GM18498 (cell line): Measurements from ENCODE around the gene OR5AL1.
"Not testable (repeated sequence)": the region's sequence is repeated elsewhere in the genome, so short reads cannot be mapped to it uniquely, and the experiment has no call there.

ENCODE experiments used
- ATAC-seq: cut with Tn5 transposase; IDR thresholded peaks from one replicate; pipeline ENCODE4 v1.9.1; 2021; ENCODE audit warnings: mild to moderate bottlenecking, moderate library complexity; ENCODE audit not compliant: unreplicated experiment

Gene OR5AL1

DNA sequence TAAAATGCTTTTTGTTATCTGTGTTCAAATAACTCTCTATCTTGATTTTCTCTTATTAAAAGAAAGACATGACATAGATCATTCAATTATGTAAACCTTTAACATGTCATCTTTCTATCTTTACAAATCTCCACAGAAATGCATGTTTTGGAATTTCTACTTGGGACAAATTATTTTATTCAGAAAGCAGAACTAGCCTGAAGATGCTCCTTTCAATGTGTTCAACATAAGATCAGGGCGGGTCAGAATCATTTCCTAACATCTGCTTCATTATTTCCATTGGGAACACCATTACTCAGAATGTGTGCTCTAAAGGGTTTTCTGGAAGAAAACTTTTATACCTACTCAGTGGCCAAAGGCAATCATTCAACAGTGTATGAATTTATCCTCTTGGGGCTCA is at the start of gene OR5AL1:
Gene OR5AL1 (plus strand): TSS at position 301 of the 400 bp plus-strand sequence.
- no peak for ATAC-seq

GRCh38 chr11:56375324-56375723 is 37.2 kb upstream of the OR5AL1 start, which contains the start of gene OR8U1:
Gene OR8U1, plus strand, starts transcription at chr11:56375624. Its CDS starts 0 bp downstream, at chr11:56375624.
- ATAC-seq: no peak

DNA sequence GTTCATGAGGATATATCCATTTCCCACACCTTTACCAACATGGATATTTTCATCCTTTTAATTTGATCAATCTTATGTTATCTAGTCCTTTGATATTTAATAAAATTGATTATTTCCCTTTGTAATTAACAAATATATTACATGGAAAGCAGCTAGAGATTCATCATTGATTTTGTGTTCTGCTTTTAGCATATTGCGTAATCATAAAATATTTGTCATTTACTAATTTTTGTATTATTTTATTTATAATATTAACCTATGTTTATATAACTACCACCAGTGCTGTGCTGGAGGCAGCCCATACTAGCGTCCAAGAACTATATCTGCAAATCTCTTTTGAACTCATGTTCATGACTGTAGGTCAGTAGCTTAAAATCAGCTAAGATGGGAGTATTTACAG is 32.4 kb upstream of the OR5AL1 start:
- ATAC-seq: no peak

DNA sequence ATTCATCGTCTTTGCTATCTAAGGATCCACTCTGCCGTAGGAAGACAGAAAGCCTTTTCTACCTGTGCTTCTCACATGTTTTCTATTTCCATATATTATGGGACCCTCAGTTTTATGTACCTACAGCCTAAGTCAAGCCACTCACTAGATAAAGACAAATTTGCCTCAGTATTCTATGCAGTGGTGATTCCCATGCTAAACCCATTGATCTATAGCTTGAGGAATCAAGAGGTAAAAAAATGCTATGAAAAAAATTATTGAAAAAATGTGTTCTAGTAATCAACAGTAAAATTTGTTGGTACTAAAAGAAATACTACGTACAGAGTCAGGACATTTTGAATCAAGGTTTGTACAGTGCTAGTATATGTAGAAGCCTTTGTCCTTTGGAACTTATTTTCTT is 18.1 kb upstream of the OR5AL1 start:
- ATAC-seq: no peak

GRCh38 chr11:56396047-56396446 is 16.4 kb upstream of the OR5AL1 start:
- ATAC-seq: no peak

- not testable (repeated sequence) for ATAC-seq
These were observed 10.5 kb upstream of the OR5AL1 start for GRCh38 chr11:56401858-56402461.

- no peak for ATAC-seq
These were observed 8.1 kb upstream of the OR5AL1 start for GRCh38 chr11:56404393-56404792.

DNA sequence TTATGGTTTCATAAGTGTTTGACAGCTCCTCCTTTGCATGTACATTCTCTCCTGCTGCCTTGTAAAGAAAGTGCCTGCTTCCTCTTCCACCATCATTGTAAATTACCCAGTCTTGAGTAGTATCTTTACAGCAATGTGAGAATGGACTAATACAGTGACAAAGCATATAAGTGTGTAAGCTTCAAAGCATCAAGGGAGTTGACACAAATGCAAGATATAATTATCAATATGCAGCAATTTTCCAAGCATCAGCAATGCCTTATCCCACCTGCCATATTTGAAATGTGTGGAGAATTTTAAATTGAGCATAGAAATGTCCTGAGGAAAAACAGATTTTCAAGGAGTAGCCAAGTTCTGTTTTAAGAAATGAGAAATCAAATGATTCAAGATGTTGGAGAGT is 1.7 kb upstream of the OR5AL1 start:
- no peak for ATAC-seq

- ATAC-seq: no peak
These were observed 41.0 kb downstream of the OR5AL1 start for GRCh38 chr11:56453521-56453920.

DNA sequence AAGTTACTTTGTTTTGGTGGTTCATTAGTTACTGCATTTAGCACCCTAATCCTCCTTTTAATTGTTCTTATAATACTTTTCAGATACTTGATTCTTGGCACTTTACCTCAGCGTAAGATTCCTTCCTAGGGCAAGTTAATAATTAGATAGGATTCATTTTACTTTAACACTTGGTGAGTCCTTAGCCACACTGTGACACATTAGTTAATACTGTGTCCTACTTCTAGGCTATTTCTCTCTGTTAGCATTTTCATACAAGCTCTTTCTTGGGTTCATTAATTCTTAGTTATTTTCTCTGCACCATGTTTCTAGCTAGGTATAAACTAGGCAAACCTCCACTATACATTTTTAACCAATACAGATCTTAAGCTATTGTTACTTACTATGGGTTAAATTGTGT is 44.6 kb downstream of the OR5AL1 start:
- ATAC-seq: no peak
